C1 segment of cervical spinal cord (tissue), 14 donors: Measurements from ENCODE around the gene GRK1.
"Not testable (repeated sequence)": the region's sequence is repeated elsewhere in the genome, so short reads cannot be mapped to it uniquely, and the experiment has no call there.

Experiments
- DNase-seq, 14 donors: peaks; one replicate each; lab custom pipeline; 2025; lab: John Stamatoyannopoulos, UW

Gene GRK1

GRCh38 chr13:113666951-113667701 is at the start of gene GRK1:
GRK1 (plus strand) TSS chr13:113667219; CDS start chr13:113667387, 168 bp downstream.
- DNase-seq = no peak

GRCh38 chr13:113617961-113618360 is 49.1 kb upstream of the GRK1 start:
- no peak for DNase-seq

- DNase-seq = no peak
These were observed 48.6 kb upstream of the GRK1 start for GRCh38 chr13:113618455-113618854.

GRCh38 chr13:113620036-113620796 is 46.8 kb upstream of the GRK1 start:
- DNase-seq = peak in 1 of 14 donors; percentile 47

- no peak for DNase-seq
These were observed 46.0 kb upstream of the GRK1 start for GRCh38 chr13:113621046-113621445.

- peak in 1 of 14 donors; percentile 61 for DNase-seq
These were observed 45.5 kb upstream of the GRK1 start for GRCh38 chr13:113621498-113621897.

- DNase-seq = not testable (repeated sequence)
These were observed 45.0 kb upstream of the GRK1 start for GRCh38 chr13:113621986-113622550.

GRCh38 chr13:113622791-113623490 is 44.1 kb upstream of the GRK1 start:
- DNase-seq = no peak

GRCh38 chr13:113623491-113624234 is 43.4 kb upstream of the GRK1 start:
- DNase-seq = no peak

- DNase-seq = no peak
These were observed 42.8 kb upstream of the GRK1 start for GRCh38 chr13:113624235-113624587.

- DNase-seq = not testable (repeated sequence)
These were observed 42.2 kb upstream of the GRK1 start for GRCh38 chr13:113624640-113625304.

GRCh38 chr13:113625965-113626721 is 40.9 kb upstream of the GRK1 start:
- no peak for DNase-seq

GRCh38 chr13:113627136-113627535 is 39.9 kb upstream of the GRK1 start:
- no peak for DNase-seq

GRCh38 chr13:113628291-113629270 is 38.4 kb upstream of the GRK1 start:
- no peak for DNase-seq

GRCh38 chr13:113629866-113630265 is 37.2 kb upstream of the GRK1 start:
- no peak for DNase-seq

- DNase-seq = no peak
These were observed 36.7 kb upstream of the GRK1 start for GRCh38 chr13:113630296-113630695.

- no peak for DNase-seq
These were observed 36.2 kb upstream of the GRK1 start for GRCh38 chr13:113630804-113631203.

GRCh38 chr13:113631341-113632095 is 35.5 kb upstream of the GRK1 start:
- no peak for DNase-seq
